ENCODE data around the gene UGT3A2.

UGT3A2 gene

GRCh38 chr5:35987776-35988175, 78.9 kb downstream of the UGT3A2 start:
- no peak for TF ChIP-seq FOXP2 (optimal IDR thresholded peaks at IDR 0.05; ENCODE audit: control extremely low read depth, extremely low read length, insufficient read depth)
- no peak for TF ChIP-seq EZH2 (IDR thresholded peaks at IDR 0.05)
- no peak for TF ChIP-seq POLR2AphosphoS5 (IDR thresholded peaks at IDR 0.05; ENCODE audit: borderline replicate concordance, low read depth, low read length)
- no peak overlapping the region for H3K4me3 ChIP-seq
- H3K9ac ChIP-seq (ENCODE audit: insufficient read length) = no peak overlapping the region
- H3K36me3 ChIP-seq (ENCODE audit: insufficient read depth, low read length) = no peaks in the 10 kb centered on the region
- H3K27ac ChIP-seq = no peak overlapping the region
- H3K9me3 ChIP-seq (ENCODE audit: low read depth, low read length) = no peaks in the 10 kb centered on the region
- DNase-seq (ENCODE audit: low read depth, low spot score) = no peak

Data from SK-N-MC (cell line).